ENCODE results near the gene TBC1D22A. TPM values are rescaled to one million over a fixed set of nuclear protein-coding genes. Genes with fewer than 3 reads are reported as not detected.

The TBC1D22A gene
- total and polyA plus RNA-seq, 9 of the 15 experiments (the other 6 are each of a cell fraction or from before 2014, with no cell fraction given), result 0.20 to 11.5 (median 5.2) TPM

GRCh38 chr22:47133061-47133969 lies 370.9 kb downstream of the TBC1D22A start:
- Histone ChIP-seq H3K4me3 (no peak overlapping the region), H4K20me1 (replicated peaks; ENCODE audit: control insufficient read depth, insufficient read depth, low read length) (no peaks in the 10 kb centered on the region), H3K9ac (ENCODE audit: insufficient read depth in 1 of 2, low read depth in 2 of 2, low read length in 2 of 2) (no peak overlapping the region), H3K9me3 (replicated peaks; ENCODE audit: control insufficient read depth, insufficient read depth, low read depth, low read length) (no peaks in the 10 kb centered on the region), H3K79me2 (ENCODE audit: control insufficient read depth, insufficient read depth, low read length) (no peaks in the 10 kb centered on the region), H3K27ac (ENCODE audit: extremely low read depth, low read depth, low read length) (no peak overlapping the region), H3K27me3 (ENCODE audit: control insufficient read depth in 2 of 2, insufficient read depth in 2 of 2, low read length in 2 of 2) (no peaks in the 10 kb centered on the region), H3K4me2 (ENCODE audit: insufficient read depth, low read length) (no peak overlapping the region), H3K9me1 (ENCODE audit: control insufficient read depth, insufficient read depth, low read length) (no peaks in the 10 kb centered on the region), H2AFZ (ENCODE audit: low read depth, low read length) (no peak overlapping the region), H3K4me1 (replicated peaks in 1 of 2; ENCODE audit: control insufficient read depth in 2 of 2, insufficient read depth in 2 of 2, low read length in 2 of 2) (peaks cover 6 to 10% of the 10 kb centered on the region in 2 experiments; a peak in 4 of 5 replicates), H3K36me3 (ENCODE audit: control insufficient read depth, insufficient read depth, low read length) (no peaks in the 10 kb centered on the region)
- ATAC-seq (no peak), FAIRE-seq (no peak), DNase-seq (ENCODE audit: extremely low read depth in 1 of 4, low spot score in 3 of 4) (no peak)
- CTCF ChIA-PET (ENCODE audit: low intra/inter-chr PET ratio), result no interaction called here
- intact Hi-C loops (cut with micrococcal nuclease), result no loop called here
- WGBS (ENCODE audit: insufficient coverage, low coverage, missing lambda C conversion rate), result 64% methylated on average over 24 of the region's 25 CpGs
- POLR2A ChIA-PET, result interaction anchor here (0.6 to 1.6 kb wide), 5 partner anchors 7 to 282 kb away, joined by 3 to 4 read pairs (median 3); no protein-coding TSS in a partner anchor
- TF ChIP-seq PHB (CRISPR knock-in tag; IDR thresholded peaks at IDR 0.05) (no peak), ZNF140 (CRISPR knock-in tag; IDR thresholded peaks at IDR 0.05) (no peak), BMI1 (IDR thresholded peaks at IDR 0.05; ENCODE audit: low read length) (no peak), ZNF217 (CRISPR knock-in tag; IDR thresholded peaks at IDR 0.05) (no peak), ZNF408 (CRISPR knock-in tag; IDR thresholded peaks at IDR 0.05; ENCODE audit: low read depth) (no peak), EWSR1 (IDR thresholded peaks at IDR 0.05; ENCODE audit: borderline replicate concordance, low read depth, partially characterized antibody) (no peak), SUPT5H (IDR thresholded peaks at IDR 0.05) (no peak), EHMT2 (IDR thresholded peaks at IDR 0.05) (no peak)
- TF ChIP-seq, protein P1, sequence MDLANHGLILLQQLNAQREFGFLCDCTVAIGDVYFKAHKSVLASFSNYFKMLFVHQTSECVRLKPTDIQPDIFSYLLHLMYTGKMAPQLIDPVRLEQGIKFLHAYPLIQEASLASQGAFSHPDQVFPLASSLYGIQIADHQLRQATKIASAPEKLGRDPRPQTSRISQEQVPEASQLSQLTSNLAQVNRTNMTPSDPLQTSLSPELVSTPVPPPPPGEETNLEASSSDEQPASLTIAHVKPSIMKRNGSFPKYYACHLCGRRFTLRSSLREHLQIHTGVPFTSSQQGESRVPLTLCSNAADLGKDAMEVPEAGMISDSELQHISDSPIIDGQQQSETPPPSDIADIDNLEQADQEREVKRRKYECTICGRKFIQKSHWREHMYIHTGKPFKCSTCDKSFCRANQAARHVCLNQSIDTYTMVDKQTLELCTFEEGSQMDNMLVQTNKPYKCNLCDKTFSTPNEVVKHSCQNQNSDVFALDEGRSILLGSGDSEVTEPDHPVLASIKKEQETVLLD (IDR thresholded peaks at IDR 0.05), result no peak
- BruUV-seq (replicated peaks), result no TSS peak
- in situ Hi-C loops (cut with MboI), result no loop called here

All from K562 (cell line).